Myocyte (in vitro differentiated cells): ENCODE data around the gene DLG2. TPM values are rescaled to one million over a fixed set of nuclear protein-coding genes. Genes with fewer than 3 reads are reported as not detected.

Experiments used
- DNase-seq: peaks from one replicate; pipeline ENCODE4 v3.0.0-alpha.2; 2012; ENCODE audit warnings: low read depth
- total RNA-seq: library from RNA; depleted of rRNA; stranded (reverse); fragments of >200 nt; gene quantifications from 2 replicates; pipeline ENCODE4 v1.2.3, GENCODE V29; 2014

Gene DLG2
- total RNA-seq, 1 donor from 2014 or later: 9.5 TPM

DNA sequence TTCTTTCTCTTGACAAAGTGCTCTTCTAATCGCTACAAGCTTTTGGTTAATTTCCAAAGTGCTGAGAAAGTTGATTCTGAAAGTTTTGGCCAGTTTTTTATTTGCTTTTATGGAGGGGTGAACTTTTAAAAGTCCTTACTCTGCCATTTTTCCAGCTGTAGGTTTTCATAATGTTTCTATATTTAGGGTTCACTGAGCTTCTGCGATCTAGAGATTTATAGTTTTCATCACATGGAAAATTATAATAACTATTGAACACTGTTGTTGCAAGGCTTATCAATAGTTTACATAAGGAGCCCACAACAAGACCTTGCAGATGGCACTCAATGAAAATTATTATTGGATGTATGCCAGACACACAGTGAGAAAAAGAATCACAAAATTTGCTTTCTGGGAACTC lies 55.1 kb downstream of the DLG2 start:
- no peak for DNase-seq

DNA sequence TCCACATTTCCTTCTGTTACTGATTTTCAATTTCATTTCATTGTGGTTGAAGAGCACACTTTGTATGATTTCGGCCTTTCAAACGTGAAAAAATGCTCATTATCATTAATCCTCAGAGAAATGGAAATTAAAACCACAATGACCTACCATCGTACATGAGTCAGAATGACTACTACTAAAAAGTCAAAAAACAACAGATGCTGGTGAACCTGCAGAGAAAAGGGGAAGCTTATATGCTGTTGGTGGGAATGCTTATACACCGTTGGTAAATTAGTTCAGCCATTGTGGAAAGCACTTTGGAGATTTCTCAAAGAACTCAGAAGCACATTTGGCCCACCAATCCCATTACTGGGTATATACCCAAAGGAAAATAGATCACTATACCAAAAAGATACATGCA lies 57.6 kb downstream of the DLG2 start:
- no peak for DNase-seq

DNA sequence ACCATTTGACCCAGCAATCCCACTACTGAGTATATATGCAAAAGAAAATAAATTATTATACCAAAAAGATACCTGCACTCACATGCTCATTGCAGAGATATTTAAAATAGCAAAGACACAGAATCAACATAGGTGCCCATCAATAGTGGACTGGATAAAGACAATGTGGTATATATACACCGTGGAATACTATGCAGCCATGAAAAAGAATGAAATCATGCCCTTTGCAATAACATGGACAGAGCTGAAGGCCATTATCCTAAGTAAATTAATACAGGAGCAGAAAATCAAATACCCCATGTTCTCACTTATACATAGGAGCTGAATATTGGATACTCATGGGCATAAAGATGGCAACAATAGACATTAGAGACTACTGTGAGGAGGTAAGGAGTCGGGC lies 68.7 kb downstream of the DLG2 start:
- DNase-seq: no peak

DNA sequence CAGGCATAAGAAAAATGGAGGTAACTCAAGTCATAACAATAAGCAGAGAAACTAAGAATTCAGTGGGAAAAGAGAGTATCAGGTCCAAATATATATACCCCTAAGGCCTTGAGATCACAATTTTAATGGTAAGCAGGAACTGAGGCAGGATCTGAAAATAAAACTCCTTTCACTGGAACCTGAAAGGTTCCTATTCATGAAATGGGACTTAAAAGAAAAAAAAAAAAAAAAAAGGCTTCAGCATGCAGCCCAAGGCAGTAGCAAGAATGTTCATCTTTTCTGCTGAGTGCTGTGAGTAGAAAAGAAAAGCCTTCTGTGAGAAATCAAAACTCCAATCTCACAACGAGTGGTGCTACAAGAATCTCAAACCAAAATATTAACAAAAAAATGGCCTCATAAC lies 75.3 kb downstream of the DLG2 start:
- no peak for DNase-seq

DNA sequence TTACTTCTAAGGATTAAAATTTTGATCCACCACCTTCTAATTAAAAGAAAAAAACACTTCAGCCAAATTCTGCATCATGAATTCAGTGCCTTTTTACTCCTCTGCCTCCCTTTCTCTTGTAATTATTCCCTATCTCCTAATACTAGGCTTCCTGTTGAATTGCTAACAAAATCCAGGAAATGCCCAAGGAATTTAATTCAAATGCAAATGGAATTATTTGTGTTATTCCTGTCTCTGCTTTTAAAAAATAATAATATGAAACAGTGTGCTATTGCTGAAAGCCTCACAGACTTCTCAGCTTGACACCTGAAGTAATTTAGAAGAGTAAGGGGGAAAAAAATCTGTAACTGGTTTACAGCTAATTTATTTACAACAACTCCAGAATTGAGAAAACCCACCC lies 85.5 kb downstream of the DLG2 start:
- DNase-seq: no peak

DNA sequence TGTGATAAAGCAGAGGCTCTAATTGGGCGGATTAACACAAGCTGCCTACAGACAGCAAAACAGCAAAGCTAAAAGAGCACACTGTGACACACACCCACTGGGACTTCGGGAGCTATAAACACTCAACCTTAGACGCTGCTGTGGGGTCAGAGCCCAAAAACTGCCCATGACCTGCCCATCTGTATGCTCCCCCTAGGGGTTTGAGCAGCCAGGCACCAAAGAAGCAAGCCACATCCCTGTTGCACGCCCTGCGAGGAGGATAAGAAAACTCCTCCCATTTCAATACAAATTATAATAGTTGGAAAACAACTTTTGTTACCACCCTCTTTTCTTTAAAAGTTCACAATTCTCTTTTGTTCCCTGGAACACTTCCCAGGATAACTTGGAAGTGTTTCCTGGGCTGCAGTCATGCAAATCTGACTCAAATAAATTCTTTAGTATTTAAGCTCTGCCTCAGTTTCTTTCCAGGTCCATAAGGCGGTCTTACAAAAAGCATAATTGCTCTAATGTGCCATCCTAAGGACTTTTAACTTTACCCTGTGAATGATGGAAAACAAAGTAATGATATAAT lies 86.4 kb downstream of the DLG2 start:
- peak; percentile 12 for DNase-seq

DNA sequence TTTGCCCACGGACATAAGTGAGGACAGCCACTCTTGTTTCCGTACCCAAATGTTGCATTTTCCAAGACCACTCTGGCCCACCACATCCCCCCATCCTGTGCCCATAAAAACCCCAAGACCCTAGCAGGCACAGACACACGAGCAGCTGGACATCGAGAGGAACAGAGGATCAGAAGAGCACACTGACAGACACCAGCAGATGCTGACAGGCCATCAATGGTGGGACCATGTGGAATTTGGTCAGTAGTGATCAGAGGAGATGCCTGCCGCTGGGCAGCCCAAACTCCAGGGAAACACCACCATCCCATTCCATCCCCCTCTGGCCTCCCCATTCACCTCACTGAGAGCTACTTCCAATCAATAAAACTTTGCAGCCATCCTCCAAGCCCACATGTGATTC lies 87.0 kb downstream of the DLG2 start:
- peak; percentile 46 for DNase-seq

DNA sequence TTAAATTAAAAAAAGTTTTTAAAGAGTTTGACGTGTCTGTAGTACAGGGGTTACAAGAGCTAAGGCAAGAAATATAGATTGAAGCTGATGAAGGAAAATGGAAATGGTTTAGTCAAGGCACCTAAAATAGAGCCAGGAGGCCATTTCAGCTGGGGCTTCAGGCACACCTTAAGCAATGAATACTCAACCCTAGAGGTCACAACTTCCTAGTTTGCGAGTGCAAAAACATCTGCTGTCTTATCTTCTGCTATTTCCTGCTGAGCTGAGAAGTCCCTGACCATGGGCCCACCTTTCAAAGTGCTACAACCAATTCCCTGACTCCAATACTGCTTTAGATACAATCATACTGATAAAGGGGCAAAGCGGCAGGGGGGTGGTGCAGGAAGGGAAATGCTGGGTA lies 87.4 kb downstream of the DLG2 start:
- DNase-seq: no peak

DNA sequence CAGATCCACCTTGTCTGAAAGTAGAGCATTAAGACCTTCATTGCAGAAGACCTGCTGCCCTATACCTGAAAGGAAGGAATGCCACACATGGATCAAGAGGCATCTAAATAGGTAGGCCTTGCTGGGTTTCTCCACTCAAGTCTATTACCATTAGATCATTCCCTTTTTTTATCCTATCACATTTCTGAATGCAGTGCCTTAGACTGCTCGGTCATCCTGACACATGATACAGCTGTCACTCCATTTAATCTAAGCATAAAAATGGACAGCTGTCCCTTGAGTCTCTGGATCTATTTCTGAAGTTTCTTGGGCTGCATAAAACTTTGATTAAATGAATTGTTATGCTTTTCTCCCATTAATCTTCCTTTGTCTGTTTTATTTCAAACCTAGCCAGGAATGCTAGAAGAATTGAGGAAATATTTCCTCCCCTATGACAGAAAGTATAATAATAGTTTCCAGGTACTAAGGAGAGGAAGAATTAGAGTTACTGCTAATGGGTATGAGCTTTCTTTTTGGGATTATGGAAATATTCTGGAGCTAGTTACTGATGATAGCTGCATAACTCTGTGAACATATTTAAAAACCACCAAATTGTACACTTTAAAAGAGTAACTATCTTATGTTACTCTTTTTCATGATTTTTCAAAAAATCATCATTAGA lies 88.0 kb downstream of the DLG2 start:
- DNase-seq: peak; percentile 81

DNA sequence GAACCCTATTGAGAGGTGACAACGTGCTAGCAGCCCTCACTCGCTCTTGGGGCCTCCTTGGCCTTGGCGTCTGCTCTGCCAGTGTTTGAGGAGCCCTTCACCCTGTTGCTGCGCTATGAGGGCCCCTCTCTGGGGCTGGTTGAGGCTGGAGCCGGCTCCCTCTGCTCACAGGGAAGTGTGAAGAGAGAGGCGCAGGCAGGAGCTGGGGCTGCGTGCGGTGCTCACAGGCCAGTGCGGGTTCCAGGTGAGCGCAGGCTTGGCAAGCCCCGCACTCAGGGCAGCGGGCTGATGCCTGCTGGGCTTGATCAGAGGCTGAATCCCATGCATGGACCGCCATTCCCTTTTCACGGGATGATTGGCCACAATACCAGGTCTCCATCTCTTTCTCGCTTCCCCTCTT lies 90.7 kb downstream of the DLG2 start:
- no peak for DNase-seq

DNA sequence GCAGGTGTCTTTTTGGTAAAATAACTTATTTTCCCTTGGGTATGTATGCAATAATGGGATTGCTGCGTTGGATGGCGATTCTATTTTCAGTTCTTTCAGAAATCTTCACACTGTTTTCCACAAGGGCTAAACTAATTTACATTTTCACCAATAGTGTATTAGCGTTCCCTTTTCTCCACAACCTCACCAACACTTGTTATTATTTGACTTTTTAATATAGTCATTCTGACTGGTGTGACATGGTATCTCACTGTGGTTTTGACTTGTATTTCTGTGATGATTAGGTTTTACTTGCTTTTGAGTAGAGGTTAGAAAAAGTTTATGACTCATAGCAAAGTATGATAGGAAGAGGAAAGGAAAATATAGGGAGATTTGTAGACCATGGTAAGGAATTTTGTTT lies 92.3 kb downstream of the DLG2 start:
- no peak for DNase-seq

DNA sequence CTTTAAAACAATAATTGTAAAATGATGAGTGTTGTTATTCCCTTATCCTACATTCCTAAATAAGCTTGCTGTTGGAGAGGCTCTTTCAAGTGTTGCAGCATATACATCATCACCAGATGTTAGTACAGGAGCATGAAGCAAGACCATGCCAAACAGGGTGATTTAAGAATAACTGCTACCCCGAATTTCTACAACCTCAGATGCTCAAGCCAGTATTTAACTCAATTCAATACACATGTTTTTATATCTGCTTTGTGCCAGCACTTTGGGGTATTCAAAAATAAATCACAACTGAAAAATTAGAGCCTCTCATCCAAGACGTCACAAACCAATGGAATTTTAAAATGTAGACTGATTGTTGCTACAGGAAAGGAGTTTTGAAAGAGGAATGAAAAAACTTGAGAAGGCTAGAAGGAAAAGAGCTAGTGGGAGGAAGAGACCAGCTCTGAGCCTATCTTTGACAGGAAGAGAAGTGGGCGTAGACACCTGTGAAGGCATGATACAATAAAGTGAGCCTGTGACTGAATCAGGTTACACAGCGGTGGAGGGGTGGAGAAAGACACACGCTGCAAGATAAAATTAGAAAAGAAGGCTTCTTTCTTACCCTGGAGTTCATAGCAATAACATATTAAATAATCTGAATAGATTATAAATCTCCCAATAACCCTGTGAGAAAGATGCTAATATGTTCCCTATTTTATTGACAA lies 95.8 kb downstream of the DLG2 start:
- no peak for DNase-seq

DNA sequence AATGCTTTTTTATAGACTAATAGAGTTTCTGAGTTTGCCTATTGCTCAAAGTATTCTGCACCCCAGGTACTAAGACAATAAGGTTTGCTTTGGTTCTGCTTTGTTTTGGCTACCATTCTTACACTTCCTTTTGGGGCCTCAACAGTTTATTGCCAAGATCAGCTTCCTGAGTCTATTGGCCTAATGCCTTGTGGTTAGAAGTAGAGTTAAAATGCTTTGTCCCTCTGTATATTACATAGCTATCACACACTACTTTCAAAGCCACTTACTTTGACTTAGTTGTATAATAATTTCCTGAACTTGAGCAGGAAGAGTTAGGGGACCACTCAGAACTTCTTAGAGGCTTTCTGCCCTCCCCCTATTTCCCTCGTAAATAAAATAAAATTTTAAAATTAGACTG lies 96.5 kb downstream of the DLG2 start:
- DNase-seq: no peak

DNA sequence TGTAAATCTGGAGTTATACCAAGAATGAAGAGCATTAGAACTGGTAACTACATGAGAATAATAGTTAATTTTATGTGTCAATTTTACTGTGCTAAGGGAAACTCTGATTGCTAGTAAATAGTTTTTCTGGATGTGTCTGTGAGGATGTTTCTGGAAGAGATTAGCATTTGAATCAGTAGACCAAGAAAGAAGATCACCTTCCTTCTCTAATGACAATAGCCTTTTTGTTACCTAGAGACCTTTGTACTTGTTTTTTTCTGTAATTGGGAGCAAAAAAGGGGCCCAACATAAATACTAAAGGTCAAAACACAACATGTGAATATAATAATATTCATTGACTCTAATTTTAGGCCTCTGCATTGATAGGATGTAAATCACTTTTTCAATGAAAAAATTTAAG lies 100.6 kb downstream of the DLG2 start:
- no peak for DNase-seq

DNA sequence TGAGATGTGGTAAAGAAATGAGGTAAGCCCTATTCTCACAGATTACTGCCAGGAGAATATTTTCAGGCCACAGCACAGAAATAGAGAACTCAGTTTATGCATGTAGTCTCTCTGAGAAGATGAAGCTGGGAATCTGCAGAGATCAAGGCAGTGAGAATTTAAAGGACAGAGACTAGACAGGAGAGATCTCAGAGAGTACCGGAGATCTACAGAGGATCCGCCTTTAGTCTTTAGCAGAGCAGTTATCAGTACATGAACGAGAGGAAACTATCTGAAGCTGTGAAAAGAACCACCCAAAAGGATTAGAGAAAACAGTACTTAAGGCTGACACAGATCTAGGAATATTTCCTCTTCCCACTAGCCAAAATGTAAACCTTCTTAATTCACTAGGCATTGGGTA lies 101.5 kb downstream of the DLG2 start:
- no peak for DNase-seq

DNA sequence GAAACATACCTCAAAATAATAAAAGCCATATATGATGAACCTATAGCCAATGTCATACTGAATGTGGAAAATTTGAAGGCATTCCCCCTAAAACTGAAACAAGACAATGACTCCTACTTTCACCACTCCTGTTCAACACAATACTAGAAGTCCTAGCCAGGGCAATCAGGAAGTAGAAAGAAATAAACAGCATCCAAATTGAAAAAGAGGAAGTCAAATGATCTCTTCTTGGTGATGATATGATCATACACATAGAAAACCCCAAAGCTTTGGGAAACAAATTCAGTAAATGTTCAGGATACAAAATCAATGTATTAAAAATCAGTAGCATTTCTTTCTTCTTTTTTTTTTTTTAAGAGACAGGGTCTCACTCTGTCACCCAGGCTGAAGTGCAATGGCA lies 109.9 kb downstream of the DLG2 start:
- DNase-seq: no peak

DNA sequence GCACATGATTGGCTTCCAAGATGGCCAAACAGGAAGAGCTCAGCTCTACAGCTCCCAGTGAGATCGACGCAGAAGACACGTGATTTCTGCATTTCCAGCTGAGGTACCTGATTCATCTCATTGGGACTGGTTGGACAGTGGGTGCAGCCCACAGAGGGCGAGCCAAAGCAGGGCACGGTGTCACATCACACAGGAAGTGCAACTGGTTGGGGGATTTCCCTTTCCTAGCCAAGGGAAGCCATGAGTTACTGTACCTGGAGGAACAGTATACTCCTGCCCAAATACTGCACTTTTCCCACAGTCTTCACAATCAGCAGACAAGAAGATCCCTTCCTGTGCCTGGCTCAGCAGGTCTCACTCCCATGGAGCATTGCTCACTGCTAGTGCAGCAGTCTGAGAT lies 131.2 kb downstream of the DLG2 start:
- DNase-seq: no peak

DNA sequence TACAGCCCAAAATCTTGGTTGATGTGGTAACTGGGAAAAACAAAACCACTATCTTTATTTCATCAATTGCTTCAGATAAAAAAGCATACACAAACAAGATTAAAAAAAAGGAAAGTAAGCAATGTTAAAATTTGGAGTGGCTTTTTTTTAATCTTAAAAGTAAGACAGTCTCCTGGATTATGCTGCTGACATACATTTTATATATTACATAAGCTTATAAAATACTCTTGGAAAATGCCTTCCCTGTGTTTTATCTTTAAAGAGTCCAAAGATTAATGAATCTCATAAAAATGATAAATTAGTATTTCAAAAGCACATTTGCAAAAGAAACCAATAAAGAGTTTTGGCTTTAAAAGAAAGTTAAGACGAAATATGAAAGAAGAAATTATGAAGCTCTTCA lies 132.7 kb downstream of the DLG2 start:
- no peak for DNase-seq

DNA sequence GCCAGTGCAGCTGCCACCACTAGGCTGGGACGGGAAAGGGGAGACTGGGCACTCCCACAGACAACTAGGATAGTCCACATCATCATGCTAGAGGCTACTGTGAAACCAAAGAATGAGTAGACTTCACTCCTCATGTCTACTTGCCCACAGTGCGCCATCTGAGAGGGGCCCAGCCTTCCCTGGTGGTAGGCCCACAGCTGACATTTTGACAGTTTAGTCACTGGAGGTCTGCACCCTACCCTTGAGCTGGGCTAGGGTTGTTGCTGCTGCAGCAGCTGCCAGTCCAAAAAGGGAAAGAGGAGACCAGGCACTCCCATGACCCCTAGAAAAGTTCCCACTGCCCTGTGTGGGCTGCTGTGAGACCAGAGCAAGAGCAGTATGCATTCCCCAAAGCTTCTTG lies 141.2 kb downstream of the DLG2 start:
- peak; percentile 59 for DNase-seq

DNA sequence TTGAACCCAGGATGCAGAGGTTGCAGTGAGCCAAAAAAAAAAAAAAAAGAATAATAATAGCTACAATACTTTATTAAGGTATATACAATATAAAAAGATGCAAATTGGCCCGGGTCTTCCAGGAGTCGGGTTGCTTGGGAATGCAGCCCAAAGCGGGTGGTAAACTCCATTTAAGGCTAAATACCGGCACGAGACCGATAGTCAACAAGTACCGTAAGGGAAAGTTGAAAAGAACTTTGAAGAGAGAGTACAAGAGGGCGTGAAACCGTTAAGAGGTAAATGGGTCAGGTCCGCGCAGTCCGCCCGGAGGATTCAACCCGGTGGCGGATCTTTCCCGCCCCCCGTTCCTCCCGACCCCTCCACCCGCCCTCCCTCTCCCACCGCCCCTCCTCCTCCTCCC lies 143.3 kb downstream of the DLG2 start:
- no peak for DNase-seq

DNA sequence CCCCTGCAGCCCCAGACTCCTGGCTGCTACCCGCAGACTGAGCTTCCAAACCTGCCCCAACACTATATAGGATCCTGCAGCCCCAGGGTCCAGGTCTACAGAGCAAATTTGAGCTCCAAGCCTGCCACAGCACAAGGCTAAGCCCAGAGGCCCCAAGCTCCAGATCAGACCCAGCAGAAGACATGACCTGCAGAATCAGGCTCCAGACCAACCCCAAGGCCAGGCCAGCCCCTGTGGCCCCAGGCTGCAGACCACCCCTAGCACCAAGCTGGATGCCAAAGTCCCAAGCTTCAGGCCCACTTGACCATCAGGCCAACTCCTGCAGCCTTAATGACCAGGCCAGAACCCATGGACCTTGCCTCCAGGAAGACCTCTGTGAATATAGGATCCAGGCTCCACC lies 145.3 kb downstream of the DLG2 start:
- DNase-seq: no peak

DNA sequence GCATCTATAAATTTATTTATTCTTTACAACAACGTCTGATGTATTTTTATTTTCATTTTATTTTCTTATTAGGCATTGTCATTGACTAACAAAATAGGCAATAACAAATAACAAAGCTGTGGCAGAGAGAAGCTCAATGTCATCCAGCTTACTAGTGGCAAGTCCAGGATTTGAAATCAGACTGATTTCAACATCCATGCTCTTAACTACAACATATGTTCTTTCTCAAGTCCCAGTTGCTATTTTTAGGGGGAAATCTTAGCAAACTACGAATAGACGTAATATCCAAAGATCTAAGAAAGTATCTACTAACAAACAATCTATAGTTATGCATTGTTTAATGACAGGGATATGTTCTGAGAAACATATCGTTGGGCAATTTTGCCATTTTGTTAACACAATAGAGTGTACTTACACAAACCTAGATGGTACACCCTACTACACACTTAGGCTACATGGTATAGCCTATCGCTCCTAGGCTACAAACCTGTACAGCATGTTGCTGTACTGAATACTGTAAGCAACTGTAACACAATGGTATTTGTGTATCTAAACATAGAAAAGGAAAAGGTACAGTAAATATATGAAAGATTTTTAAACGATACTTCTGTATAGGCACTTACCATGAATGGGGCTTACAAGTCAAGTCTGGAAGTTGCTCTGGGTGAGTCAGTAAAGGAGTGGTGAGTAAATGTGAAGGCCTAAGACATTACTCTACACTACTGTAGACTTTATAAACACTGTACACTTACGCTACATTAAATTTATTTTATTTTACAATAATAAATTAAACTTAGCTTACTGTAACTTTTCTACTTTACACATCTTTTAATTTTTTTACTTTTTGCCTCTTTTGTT lies 151.3 kb downstream of the DLG2 start:
- DNase-seq: no peak
